GM21737 (cell line): Measurements from ENCODE around the gene RAB4A.

ENCODE experiments used
- ATAC-seq: cut with Tn5 transposase; IDR thresholded peaks from one replicate; pipeline ENCODE4 v1.9.1; 2021; ENCODE audit warnings: mild to moderate bottlenecking, moderate library complexity; ENCODE audit not compliant: unreplicated experiment

The RAB4A gene

GRCh38 chr1:229270547-229271447 lies at the start of gene RAB4A:
RAB4A (plus strand) TSS chr1:229271111; CDS start chr1:229271340, 229 bp downstream.
- ATAC-seq, result peak; percentile 82

- no peak for ATAC-seq
Observed at GRCh38 chr1:229222081-229222480, 48.8 kb upstream of the RAB4A start.

- no peak for ATAC-seq
Observed at GRCh38 chr1:229223498-229223897, 47.4 kb upstream of the RAB4A start.

GRCh38 chr1:229224308-229224707 lies 46.6 kb upstream of the RAB4A start:
- ATAC-seq, result no peak

GRCh38 chr1:229225331-229225782 lies 45.6 kb upstream of the RAB4A start:
- ATAC-seq, result no peak

- ATAC-seq, result no peak
Observed at GRCh38 chr1:229226796-229227195, 44.1 kb upstream of the RAB4A start.

GRCh38 chr1:229227298-229227919 lies 43.5 kb upstream of the RAB4A start:
- no peak for ATAC-seq

- no peak for ATAC-seq
Observed at GRCh38 chr1:229228522-229228921, 42.4 kb upstream of the RAB4A start.

GRCh38 chr1:229229137-229229720 lies 41.7 kb upstream of the RAB4A start:
- ATAC-seq, result no peak

- ATAC-seq, result no peak
Observed at GRCh38 chr1:229229721-229230139, 41.2 kb upstream of the RAB4A start.

GRCh38 chr1:229230140-229230892 lies 40.6 kb upstream of the RAB4A start:
- no peak for ATAC-seq

GRCh38 chr1:229230893-229231753 lies 39.8 kb upstream of the RAB4A start:
- ATAC-seq, result no peak

GRCh38 chr1:229231754-229232119 lies 39.2 kb upstream of the RAB4A start:
- no peak for ATAC-seq

GRCh38 chr1:229234870-229235472 lies 35.9 kb upstream of the RAB4A start:
- ATAC-seq, result no peak

GRCh38 chr1:229237320-229237719 lies 33.6 kb upstream of the RAB4A start:
- no peak for ATAC-seq

GRCh38 chr1:229238231-229238630 lies 32.7 kb upstream of the RAB4A start:
- no peak for ATAC-seq

- no peak for ATAC-seq
Observed at GRCh38 chr1:229238674-229239415, 32.1 kb upstream of the RAB4A start.

GRCh38 chr1:229240532-229240931 lies 30.4 kb upstream of the RAB4A start:
- no peak for ATAC-seq

GRCh38 chr1:229241390-229241789 lies 29.5 kb upstream of the RAB4A start:
- no peak for ATAC-seq
